Epithelial cell of esophagus (primary cell): ENCODE results near the gene NFATC2.

Source experiments
- DNase-seq: peaks from one replicate; pipeline ENCODE4 v3.0.0; 2010; ENCODE audit warnings: low read depth
- H3K4me3 ChIP-seq: 2 replicates; pipeline ENCODE4 v1.5.1; 2011; ENCODE audit warnings: mild to moderate bottlenecking, low read length, control low read depth
- TF ChIP-seq, protein P1 (sequence below): IDR thresholded peaks from 2 replicates; pipeline ENCODE4 v1.5.1; 2011; ENCODE audit warnings: low read depth, mild to moderate bottlenecking, low read length, control low read depth, inconsistent platforms; ENCODE audit not compliant: insufficient read depth; ENCODE audit errors: missing control alignments

Gene NFATC2

DNA sequence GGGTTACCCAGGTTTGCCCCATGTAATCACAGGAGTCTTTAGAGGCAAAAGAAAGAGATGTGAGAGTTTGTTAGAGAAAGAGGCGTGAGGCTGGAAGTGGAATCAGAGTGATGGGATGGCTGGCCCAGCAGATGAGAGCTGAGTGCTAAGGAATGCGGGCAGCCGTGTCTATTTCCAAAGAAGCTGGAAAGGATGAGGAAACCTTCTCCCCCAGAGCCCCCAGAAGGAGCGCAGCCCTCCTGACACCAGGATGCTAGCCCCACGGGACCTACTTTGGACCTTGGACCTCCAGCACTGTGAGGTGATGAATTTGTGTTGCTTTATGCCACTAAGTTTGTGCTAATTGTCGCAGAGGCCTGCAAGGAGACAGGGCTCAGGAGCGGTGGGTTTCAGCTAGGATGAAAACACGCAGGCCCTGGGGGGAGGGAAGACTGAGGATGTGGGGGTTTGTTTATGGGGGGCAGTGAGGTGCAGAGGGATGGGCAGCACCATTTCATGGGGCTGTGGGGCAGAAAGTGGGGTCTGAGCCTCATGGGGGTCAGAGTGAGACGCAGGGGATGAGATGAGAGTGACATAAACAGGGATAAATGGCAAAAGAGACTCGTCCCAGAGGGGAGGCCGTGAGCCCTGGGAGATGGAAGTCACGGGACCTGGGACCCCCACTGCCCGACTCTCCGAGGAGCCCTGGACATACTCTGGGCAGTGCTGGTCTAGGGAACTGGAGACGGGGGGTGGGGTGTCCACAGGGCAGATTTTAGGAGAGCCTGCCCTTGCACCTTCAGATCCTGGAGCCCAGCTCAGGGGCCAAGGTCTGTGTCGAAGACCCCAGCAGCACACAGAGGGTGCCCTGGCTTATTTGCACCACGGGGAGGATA is 160.2 kb downstream of the NFATC2 start:
- TF ChIP-seq, protein P1, sequence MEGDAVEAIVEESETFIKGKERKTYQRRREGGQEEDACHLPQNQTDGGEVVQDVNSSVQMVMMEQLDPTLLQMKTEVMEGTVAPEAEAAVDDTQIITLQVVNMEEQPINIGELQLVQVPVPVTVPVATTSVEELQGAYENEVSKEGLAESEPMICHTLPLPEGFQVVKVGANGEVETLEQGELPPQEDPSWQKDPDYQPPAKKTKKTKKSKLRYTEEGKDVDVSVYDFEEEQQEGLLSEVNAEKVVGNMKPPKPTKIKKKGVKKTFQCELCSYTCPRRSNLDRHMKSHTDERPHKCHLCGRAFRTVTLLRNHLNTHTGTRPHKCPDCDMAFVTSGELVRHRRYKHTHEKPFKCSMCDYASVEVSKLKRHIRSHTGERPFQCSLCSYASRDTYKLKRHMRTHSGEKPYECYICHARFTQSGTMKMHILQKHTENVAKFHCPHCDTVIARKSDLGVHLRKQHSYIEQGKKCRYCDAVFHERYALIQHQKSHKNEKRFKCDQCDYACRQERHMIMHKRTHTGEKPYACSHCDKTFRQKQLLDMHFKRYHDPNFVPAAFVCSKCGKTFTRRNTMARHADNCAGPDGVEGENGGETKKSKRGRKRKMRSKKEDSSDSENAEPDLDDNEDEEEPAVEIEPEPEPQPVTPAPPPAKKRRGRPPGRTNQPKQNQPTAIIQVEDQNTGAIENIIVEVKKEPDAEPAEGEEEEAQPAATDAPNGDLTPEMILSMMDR, result no peak
- DNase-seq, result no peak
- H3K4me3 ChIP-seq, result no peak overlapping the region

DNA sequence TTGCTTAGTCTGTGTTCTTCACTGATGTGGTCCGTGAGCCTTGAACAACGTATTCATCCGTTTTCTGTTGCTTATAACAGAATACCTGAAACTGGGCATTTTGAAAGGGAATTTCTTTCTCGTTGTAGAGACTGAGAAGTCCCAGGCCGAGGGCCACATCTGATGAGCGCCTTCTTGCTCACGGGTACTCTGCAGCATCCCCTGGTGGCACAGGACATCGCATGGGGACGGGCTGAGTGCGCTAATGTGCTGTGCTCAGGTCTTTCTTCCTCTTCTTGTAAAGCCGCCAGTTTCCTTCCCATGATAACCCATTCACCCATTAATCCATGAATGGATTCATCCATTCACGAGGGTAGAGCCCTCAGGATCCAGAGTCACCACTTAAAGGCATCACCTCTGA is 161.0 kb downstream of the NFATC2 start:
- no peak overlapping the region for H3K4me3 ChIP-seq
- TF ChIP-seq, protein P1, result no peak
- no peak for DNase-seq

DNA sequence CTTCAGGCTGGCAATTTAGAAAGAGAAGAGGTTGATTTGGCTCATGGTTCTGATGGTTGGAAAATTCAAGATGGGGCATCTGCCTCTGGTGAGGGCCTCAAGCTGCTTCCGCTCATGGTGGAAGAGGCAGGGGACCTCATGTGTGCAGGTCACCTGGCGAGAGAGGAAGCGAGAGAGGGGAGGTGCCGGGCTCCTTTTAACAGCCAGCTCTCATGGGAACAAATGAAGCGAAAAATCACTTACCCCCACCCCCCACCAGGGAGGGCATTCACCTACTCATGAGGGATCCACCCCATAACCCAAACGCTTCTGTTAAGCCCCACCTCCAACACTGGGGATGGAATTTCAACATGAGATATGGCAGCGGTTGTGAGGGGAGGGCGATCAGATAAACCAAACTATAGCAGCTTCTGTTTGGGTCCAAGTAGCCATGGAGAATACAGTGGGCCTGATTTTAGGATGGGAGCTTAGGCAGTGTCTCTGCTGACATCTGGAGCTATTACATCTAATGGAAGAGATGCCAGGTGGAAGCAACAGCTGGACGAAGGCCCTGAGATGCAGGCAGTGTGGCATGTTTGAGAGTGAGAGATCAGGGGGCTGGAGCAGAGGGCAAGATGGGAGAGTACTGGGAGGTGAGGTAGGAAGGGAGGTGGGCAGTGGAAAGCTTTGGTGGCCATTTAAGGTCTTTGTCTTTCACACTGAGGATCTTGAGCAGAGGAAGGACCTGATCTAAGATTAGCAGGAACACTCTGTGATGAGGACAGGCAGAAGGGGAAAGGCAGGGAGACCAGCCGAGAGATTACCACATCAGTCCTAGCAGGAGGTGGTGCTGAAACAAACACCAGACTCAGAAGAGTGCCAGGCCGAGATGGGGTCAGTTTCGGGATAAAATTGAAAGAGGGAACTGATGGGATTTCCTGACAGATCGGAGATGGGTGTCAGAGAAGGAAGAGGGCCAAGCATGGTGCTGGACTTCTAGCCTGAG is 161.8 kb downstream of the NFATC2 start:
- TF ChIP-seq, protein P1, result no peak
- DNase-seq, result no peak
- H3K4me3 ChIP-seq, result no peak overlapping the region

DNA sequence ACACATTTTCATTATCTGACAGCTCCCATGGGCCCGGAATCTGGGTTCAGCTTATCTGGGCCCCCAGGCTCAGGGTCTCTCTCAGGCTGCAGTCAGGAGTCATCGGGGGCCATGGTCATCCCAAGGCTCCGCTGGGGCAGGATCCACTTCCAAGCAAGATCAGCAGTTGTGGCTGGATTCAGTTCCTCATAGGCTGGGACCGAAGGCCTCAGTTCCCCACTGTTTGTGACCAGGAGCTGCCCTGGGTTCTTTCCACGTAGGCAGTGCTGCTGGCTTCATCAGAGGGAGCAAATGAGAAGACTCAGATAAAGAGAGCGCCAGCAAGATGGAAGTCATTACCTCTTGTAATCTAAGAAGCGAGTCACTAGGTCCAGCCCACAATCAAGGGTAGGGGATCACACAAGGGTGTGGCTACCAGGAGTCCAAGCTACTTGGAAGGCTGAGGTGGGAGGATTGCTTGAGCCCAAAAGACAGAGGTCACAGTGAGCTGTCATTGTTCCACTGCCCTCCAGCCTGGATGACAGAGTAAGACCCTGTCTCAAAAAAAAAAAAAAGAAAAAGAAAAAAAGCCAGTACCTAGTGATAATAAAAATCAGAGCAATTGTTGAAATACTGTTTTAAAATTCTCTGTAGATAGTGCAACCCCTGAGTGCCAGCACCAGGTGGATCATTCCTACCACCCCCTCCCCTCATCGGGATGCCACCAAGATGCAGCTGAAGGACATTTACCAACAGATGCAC is 162.7 kb downstream of the NFATC2 start:
- TF ChIP-seq, protein P1, result no peak
- H3K4me3 ChIP-seq, result no peak overlapping the region
- DNase-seq, result no peak

DNA sequence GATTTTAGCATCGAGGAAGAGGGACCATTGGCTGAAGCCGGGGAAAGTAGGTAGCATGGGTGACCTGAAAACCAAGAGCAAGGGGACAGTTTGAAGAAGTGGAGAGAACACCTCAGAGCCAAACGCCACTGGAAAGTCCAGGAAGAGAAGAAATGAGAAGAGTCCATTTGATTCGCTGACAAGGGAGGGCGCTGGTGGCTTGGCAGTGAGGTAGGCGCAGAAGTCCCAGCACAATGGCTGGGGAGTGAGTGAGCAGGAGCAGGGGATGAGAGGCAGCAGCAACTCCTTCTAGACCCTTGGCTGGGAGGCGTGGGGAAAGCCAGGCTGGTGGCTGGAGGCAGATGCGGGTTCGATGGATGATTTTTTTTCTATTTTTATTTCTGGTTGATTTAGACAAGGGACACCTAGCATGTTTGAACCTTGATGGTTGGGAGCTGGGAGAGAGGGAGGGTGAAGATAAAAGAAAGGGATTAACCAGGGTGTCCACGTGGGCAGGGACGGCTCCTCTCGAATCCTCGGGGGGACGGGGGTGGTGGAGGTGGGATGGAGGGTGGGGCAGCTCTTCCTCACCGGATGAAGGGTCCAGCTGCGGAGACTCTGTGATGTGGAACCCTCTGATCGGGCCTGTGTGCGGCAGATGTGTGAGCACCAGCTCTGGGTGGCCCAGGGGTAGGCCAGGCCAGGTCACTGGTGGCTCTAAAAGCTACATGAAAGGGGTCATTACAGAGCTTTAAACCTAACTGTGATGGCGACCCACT is 164.2 kb downstream of the NFATC2 start:
- DNase-seq, result no peak
- TF ChIP-seq, protein P1, result peak; percentile 27
- H3K4me3 ChIP-seq, result no peak overlapping the region

DNA sequence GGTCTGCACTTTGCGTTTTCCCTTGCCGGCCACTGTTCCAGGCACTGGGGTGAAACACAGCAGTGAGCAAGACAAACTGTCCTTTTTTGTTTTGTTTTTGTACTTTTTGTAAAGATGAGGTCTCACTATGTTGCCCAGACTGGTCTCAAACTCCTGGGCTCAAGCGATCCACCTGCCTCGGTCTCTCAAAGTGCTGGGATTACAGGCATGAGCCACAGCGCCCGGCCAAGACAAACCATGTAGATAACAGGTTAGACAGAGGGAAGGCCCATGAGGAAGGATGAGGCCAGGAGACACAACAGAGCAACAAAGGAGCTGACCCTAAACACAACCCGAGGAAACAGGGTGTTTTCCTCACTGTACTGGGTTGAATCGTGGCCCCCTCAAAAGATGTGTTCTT is 165.4 kb downstream of the NFATC2 start:
- H3K4me3 ChIP-seq, result no peak overlapping the region
- TF ChIP-seq, protein P1, result no peak
- no peak for DNase-seq
